HG02938 (cell line): ENCODE data around the gene APMAP.

ENCODE experiments used
- ATAC-seq: cut with Tn5 transposase; IDR thresholded peaks from one replicate; pipeline ENCODE4 v1.9.1; 2021; ENCODE audit warnings: mild to moderate bottlenecking, moderate library complexity; ENCODE audit not compliant: unreplicated experiment

APMAP gene

GRCh38 chr20:25025091-25025861 lies 32.7 kb upstream of the APMAP start:
- no peak for ATAC-seq

- no peak for ATAC-seq
These were observed 31.6 kb upstream of the APMAP start for GRCh38 chr20:25024171-25024570.

- no peak for ATAC-seq
These were observed 30.8 kb upstream of the APMAP start for GRCh38 chr20:25023356-25023755.

GRCh38 chr20:25022680-25023079 lies 30.1 kb upstream of the APMAP start:
- no peak for ATAC-seq

GRCh38 chr20:25021336-25021735 lies 28.8 kb upstream of the APMAP start:
- no peak for ATAC-seq

GRCh38 chr20:25020901-25021301 lies 28.4 kb upstream of the APMAP start:
- ATAC-seq = no peak

GRCh38 chr20:25020345-25020744 lies 27.8 kb upstream of the APMAP start:
- no peak for ATAC-seq

GRCh38 chr20:25019381-25020155 lies 27.0 kb upstream of the APMAP start:
- ATAC-seq = no peak

GRCh38 chr20:25018841-25019240 lies 26.3 kb upstream of the APMAP start:
- ATAC-seq = no peak

- ATAC-seq = no peak
These were observed 25.9 kb upstream of the APMAP start for GRCh38 chr20:25018425-25018824.

GRCh38 chr20:25017257-25017803 lies 24.8 kb upstream of the APMAP start:
- no peak for ATAC-seq

GRCh38 chr20:25016471-25016870 lies 23.9 kb upstream of the APMAP start:
- no peak for ATAC-seq

GRCh38 chr20:25015986-25016385 lies 23.4 kb upstream of the APMAP start:
- ATAC-seq = no peak

- no peak for ATAC-seq
These were observed 22.3 kb upstream of the APMAP start for GRCh38 chr20:25014816-25015215.

GRCh38 chr20:25013478-25014380 lies 21.2 kb upstream of the APMAP start:
- ATAC-seq = no peak

GRCh38 chr20:25012616-25013189 lies 20.2 kb upstream of the APMAP start:
- no peak for ATAC-seq

GRCh38 chr20:25011831-25012241 lies 19.3 kb upstream of the APMAP start:
- ATAC-seq = no peak

- no peak for ATAC-seq
These were observed 18.7 kb upstream of the APMAP start for GRCh38 chr20:25011261-25011660.

- ATAC-seq = no peak
These were observed 16.9 kb upstream of the APMAP start for GRCh38 chr20:25009218-25010145.
